BLaER1 (cell line): Measurements from ENCODE around the gene KLHL29.

ENCODE experiments used
- H3K27ac ChIP-seq: shearing (Covaris generic); formaldehyde crosslinking; 2 replicates; pipeline ENCODE4 v1.8.1; 2022
- H3K27me3 ChIP-seq: shearing (Covaris generic); formaldehyde crosslinking; 2 replicates; pipeline ENCODE4 v1.8.1; 2022
- H3K36me3 ChIP-seq: shearing (Covaris generic); formaldehyde crosslinking; 2 replicates; pipeline ENCODE4 v1.8.1; 2022
- H3K4me1 ChIP-seq: shearing (Covaris generic); formaldehyde crosslinking; 2 replicates; pipeline ENCODE4 v1.8.1; 2022
- H3K4me2 ChIP-seq: shearing (Covaris generic); formaldehyde crosslinking; 2 replicates; pipeline ENCODE4 v1.8.1; 2022
- H3K4me3 ChIP-seq: shearing (Covaris generic); formaldehyde crosslinking; 2 replicates; pipeline ENCODE4 v1.8.1; 2022
- H3K9ac ChIP-seq: shearing (Covaris generic); formaldehyde crosslinking; 2 replicates; pipeline ENCODE4 v1.8.1; 2022
- H3K9me3 ChIP-seq: shearing (Covaris generic); formaldehyde crosslinking; 2 replicates; pipeline ENCODE4 v1.8.1; 2022
- H4K20me1 ChIP-seq: shearing (Covaris generic); formaldehyde crosslinking; 2 replicates; pipeline ENCODE4 v1.8.1; 2022
- Cebpa-rat ChIP-seq: shearing (Covaris generic); IDR thresholded peaks from 2 replicates; pipeline ENCODE4 v1.8.1; 2022

Gene KLHL29

DNA sequence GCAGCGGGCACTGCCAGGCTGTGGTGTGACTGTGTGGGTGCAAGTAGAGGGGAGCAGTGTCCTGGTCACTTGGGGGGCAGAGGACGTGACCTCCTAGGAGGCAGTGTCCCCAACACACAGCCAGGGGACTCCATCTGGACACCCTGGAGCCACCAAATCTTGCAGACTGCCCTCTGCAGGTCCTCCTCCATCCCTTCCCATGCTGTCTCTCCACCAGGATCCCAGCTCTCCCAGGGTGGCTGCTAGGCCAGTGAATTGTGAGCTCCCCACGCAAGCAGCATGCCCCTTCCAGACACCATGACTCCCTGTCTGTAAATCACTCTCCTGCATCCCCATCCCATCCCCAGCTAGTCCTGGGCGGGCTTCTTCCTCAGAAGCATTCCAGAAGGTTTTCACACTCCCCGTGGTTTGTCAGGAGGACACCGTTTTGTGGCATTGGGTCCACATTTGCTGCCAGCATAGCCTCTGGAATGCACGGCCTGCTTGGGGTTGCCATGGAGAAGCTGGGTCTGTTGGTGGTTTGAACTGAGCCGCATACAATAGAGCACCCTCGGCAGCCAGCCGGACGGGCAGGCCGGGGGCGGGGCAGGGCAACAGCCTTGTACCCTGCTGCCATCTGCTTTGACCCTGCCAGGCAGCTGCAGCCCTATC, 210.7 kb downstream of the KLHL29 start:
- Histone ChIP-seq H3K4me3 (no peak overlapping the region), H3K4me1 (peaks cover 16% of the 10 kb centered on the region), H3K9me3 (no peaks in the 10 kb centered on the region), H3K36me3 (no peaks in the 10 kb centered on the region), H3K4me2 (no peak overlapping the region), H3K9ac (no peak overlapping the region), H3K27me3 (0 out of 2 replicates have a peak, but pooled peaks cover 4% of the 10 kb centered on the region), H4K20me1 (no peaks in the 10 kb centered on the region; the same call in 1 of the 2 replicates), H3K27ac (no peak overlapping the region)
- TF ChIP-seq Cebpa-rat, result no peak

DNA sequence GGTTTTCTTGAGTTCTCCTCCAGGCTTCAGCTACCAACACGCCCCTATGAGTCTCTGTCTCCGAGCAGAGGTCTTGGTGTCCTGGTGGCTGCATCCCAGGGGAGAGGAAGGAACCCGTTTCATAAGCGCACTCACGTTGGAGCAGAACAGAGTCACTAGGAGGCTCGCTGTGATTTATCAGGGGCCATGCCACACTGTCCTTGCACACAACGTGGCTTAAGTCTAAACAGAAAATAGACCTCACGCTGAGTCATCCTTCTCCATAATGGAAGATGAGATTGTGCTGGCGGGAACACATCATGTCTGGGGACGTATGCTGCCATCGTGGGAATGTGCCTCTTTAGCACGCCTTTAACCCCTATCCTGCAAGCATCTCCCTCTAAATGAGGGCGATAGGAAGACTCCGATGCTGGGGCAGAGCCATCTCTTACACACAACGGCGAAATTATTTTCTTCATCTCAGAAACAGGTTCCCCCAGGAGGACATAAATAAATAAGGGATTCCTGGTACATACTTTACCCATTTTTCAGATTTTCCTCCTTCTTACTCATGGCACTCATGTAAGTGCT, 211.4 kb downstream of the KLHL29 start:
- no peak overlapping the region for H3K9ac ChIP-seq
- H3K9me3 ChIP-seq, result no peaks in the 10 kb centered on the region
- peaks cover 9% of the 10 kb centered on the region for H3K4me1 ChIP-seq
- H3K36me3 ChIP-seq, result no peaks in the 10 kb centered on the region
- no peak overlapping the region for H3K4me2 ChIP-seq
- no peak overlapping the region for H3K27ac ChIP-seq
- H3K27me3 ChIP-seq, result 0 out of 2 replicates have a peak, but pooled peaks cover 4% of the 10 kb centered on the region
- no peak for TF ChIP-seq Cebpa-rat
- no peak overlapping the region for H3K4me3 ChIP-seq
- no peaks in the 10 kb centered on the region for H4K20me1 ChIP-seq

DNA sequence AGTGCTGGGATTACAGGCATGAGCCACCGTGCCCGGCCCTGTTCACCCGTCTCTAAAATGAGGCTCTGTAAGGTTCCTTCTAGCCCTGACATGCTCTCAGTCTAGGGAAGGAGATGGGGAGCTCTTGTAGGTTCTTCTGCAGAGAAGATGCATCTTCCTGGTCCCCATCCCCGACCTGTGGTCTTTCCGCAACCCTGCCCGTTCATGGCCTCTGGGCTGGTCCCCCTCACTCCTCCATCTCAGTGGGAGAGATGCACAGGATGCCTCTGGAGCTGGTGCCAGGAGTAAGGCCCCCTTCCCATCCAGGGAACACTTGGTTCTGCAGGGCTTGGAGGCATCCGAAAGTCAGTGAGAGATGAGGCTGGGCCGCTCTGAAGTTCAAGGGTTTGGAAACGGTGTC, 212.7 kb downstream of the KLHL29 start:
- no peaks in the 10 kb centered on the region for H3K9me3 ChIP-seq
- H3K4me3 ChIP-seq, result no peak overlapping the region
- H3K27me3 ChIP-seq, result 0 out of 2 replicates have a peak, but pooled peaks cover 4% of the 10 kb centered on the region
- no peaks in the 10 kb centered on the region for H3K4me1 ChIP-seq
- no peak overlapping the region for H3K9ac ChIP-seq
- H3K36me3 ChIP-seq, result no peaks in the 10 kb centered on the region
- H3K27ac ChIP-seq, result no peak overlapping the region
- TF ChIP-seq Cebpa-rat, result no peak
- H4K20me1 ChIP-seq, result no peaks in the 10 kb centered on the region
- no peak overlapping the region for H3K4me2 ChIP-seq

DNA sequence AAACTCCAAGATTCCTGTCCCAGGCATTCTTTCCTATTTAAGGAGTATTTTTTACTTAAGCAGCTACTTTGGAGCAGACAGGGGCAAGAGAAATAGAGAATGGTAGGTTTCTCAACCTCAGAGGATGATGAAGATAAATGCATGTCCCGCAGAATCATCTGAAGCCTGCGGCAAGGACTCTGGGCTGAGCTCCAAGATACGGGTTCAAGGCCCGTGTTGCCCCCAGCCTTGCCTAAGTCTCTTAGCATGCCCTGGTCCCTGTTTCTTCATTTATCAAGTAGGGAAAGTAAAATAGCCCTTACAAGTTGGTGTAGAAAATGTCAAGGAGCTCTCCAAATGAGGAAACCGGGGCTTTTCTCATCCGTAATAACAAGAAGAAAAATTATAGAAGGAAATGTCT, 214.0 kb downstream of the KLHL29 start:
- H3K4me3 ChIP-seq, result no peak overlapping the region
- no peaks in the 10 kb centered on the region for H3K36me3 ChIP-seq
- H3K27ac ChIP-seq, result no peak overlapping the region
- no peaks in the 10 kb centered on the region for H3K9me3 ChIP-seq
- H3K9ac ChIP-seq, result no peak overlapping the region
- H3K27me3 ChIP-seq, result 0 out of 2 replicates have a peak, but pooled peaks cover 4% of the 10 kb centered on the region
- TF ChIP-seq Cebpa-rat, result no peak
- H4K20me1 ChIP-seq, result no peaks in the 10 kb centered on the region; the same call in 1 of the 2 replicates
- no peak overlapping the region for H3K4me2 ChIP-seq
- H3K4me1 ChIP-seq, result no peaks in the 10 kb centered on the region

DNA sequence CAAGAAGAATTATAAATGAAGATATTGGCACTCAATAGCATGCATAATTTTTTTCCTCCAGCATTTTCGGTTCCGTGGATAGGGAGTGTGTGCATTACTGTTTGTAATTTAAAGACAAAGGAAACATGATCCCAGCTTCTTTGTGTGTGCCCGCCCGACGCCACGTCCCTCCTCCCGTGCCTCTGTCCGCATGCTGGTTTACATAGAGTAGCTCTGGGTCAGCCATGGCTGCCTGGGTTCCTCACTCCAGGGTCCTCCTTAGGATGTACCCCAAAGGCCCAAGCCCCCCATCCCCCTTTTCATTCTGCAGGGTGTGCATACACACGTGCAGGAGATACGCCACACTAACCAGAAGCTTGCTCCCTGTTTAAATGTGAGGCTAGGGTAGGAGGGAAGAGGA, 214.7 kb downstream of the KLHL29 start:
- Histone ChIP-seq H4K20me1 (peaks cover 5% of the 10 kb centered on the region; the same call in 1 of the 2 replicates), H3K27ac (no peak overlapping the region), H3K4me3 (no peak overlapping the region), H3K36me3 (no peaks in the 10 kb centered on the region), H3K4me1 (no peaks in the 10 kb centered on the region), H3K9me3 (no peaks in the 10 kb centered on the region), H3K27me3 (0 out of 2 replicates have a peak, but pooled peaks cover 4% of the 10 kb centered on the region), H3K4me2 (no peak overlapping the region), H3K9ac (no peak overlapping the region)
- TF ChIP-seq Cebpa-rat, result no peak

DNA sequence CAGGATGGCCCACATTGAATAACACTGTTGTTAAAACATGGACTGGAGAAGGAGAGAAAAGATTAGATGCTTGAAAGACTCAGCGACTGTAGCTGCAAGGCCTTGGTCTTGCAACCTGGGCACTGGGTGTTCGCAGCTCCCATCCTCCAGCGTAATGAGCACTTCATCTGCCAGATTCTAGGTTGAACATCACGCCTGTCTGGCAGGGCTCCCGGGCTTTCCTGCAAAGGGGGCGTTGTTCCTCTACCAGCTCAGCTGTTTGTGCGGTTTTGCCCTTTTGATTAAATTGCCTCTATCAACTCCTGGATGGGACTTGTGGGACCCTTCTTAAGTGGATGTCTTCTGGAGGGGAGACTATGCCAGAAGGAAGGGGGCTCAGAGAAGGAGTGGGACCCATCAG, 215.4 kb downstream of the KLHL29 start:
- no peaks in the 10 kb centered on the region for H3K36me3 ChIP-seq
- no peak for TF ChIP-seq Cebpa-rat
- no peaks in the 10 kb centered on the region for H3K4me1 ChIP-seq
- no peak overlapping the region for H3K4me3 ChIP-seq
- H3K27me3 ChIP-seq, result 0 out of 2 replicates have a peak, but pooled peaks cover 4% of the 10 kb centered on the region
- no peak overlapping the region for H3K9ac ChIP-seq
- peaks cover 5% of the 10 kb centered on the region; the same call in 1 of the 2 replicates for H4K20me1 ChIP-seq
- no peak overlapping the region for H3K27ac ChIP-seq
- H3K4me2 ChIP-seq, result no peak overlapping the region
- H3K9me3 ChIP-seq, result no peaks in the 10 kb centered on the region

DNA sequence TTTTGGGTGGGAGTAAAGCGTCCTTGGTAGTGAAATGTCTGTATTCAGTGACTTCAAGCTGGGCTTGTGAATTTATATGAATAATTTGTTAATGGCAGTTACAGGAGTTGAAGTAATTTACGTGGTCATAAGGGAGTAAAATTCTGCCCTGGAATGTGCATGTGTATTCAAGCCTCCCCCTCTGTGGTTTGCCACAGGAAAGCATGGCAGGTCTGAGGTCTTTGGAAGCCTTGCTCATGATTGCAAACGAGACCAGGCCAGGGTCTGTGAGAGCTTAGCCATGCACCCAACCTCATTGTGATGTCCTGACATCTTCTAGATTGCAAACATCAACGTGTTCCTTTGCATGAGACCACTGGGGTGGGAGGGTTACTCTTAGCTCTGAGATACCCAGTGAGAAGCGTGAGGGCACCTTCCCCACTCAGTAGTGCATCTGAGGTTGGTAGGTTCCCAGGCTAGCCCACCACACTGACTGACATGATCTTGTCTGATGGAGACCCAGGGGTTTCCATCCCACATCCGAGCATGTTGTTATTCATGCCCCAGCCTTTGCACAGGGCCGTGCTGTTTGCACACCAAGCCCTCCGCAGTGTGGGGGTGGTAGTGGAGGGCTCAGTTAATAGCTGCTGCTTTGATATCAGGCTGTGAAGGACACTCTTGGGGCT, 216.5 kb downstream of the KLHL29 start:
- no peak overlapping the region for H3K27ac ChIP-seq
- H3K4me3 ChIP-seq, result no peak overlapping the region
- no peak for TF ChIP-seq Cebpa-rat
- no peak overlapping the region for H3K9ac ChIP-seq
- no peaks in the 10 kb centered on the region for H3K4me1 ChIP-seq
- H4K20me1 ChIP-seq, result peaks cover 5% of the 10 kb centered on the region; the same call in 1 of the 2 replicates
- H3K27me3 ChIP-seq, result 0 out of 2 replicates have a peak, but pooled peaks cover 3% of the 10 kb centered on the region
- H3K9me3 ChIP-seq, result peaks cover 3% of the 10 kb centered on the region; the same call in 1 of the 2 replicates
- H3K36me3 ChIP-seq, result no peaks in the 10 kb centered on the region
- no peak overlapping the region for H3K4me2 ChIP-seq

DNA sequence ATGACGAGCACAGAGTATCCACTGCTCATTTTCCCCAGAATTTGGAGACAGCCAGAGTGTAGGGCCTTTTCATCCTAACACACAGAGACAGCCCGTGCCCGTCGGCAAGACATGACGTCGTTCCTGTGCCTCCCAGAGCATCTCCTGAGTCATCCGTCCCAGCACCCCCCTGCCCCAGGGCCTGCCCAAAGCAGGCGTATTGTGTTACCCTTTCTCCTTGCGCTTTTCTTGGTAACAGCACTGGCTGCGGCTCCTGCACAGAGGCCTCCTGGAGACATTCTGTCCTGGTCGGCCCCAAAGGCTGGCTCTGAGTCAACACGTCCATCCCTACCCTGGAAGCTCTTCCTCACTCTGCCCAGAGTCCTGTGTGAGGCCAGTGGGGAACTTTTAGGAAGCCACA, 217.1 kb downstream of the KLHL29 start:
- peaks cover 10% of the 10 kb centered on the region for H3K9me3 ChIP-seq
- TF ChIP-seq Cebpa-rat, result no peak
- peaks cover 5% of the 10 kb centered on the region; the same call in 1 of the 2 replicates for H4K20me1 ChIP-seq
- H3K36me3 ChIP-seq, result no peaks in the 10 kb centered on the region
- no peak overlapping the region for H3K4me2 ChIP-seq
- H3K4me3 ChIP-seq, result no peak overlapping the region
- 0 out of 2 replicates have a peak, but pooled peaks cover 3% of the 10 kb centered on the region for H3K27me3 ChIP-seq
- no peak overlapping the region for H3K27ac ChIP-seq
- H3K4me1 ChIP-seq, result no peaks in the 10 kb centered on the region
- no peak overlapping the region for H3K9ac ChIP-seq

DNA sequence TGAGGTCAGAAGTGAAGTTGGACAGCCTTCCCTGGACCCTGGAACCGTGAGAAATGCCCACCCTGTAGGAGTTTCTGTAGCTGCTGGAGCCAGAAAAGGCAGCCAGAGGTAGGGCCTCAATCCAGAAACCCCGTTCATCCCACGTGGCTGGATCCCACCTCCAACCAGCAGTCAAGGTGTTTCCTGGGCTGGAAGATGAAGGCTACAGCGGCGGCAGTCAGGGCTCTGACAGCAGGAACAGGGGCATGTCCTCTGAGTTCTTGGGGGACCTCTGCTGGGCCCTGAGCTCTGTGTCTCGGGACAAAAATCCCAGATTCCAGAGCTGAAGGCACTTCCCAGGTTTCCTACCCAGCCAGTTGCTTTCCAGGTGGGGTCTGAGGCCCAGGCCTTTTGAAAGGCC, 218.2 kb downstream of the KLHL29 start:
- TF ChIP-seq Cebpa-rat, result no peak
- no peak overlapping the region for H3K4me2 ChIP-seq
- H3K9ac ChIP-seq, result no peak overlapping the region
- H3K27me3 ChIP-seq, result 0 out of 2 replicates have a peak, but pooled peaks cover 3% of the 10 kb centered on the region
- H3K27ac ChIP-seq, result no peak overlapping the region
- no peaks in the 10 kb centered on the region for H3K4me1 ChIP-seq
- no peak overlapping the region for H3K4me3 ChIP-seq
- H3K9me3 ChIP-seq, result peaks cover 13% of the 10 kb centered on the region
- H4K20me1 ChIP-seq, result peaks cover 5% of the 10 kb centered on the region; the same call in 1 of the 2 replicates
- no peaks in the 10 kb centered on the region for H3K36me3 ChIP-seq

DNA sequence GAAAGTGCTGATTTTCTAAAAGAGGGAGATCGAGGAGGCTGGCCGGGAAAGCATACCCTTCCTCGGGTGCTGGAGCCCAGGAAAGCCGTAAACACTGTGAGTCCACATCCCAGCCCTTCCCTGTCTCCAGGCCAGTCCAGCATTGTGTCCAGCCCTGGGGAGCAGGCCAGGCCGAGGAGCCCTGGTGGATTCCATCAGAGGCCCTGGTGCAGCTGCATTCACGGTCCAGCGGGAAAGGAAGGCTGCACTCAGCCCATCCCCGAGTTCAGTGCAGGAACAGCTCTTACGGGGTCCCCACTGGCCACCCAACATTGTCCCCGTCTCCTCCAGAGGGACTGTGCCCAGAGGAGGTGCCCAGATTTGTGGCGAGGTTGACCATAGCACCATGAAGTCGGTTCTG, 218.6 kb downstream of the KLHL29 start:
- H3K36me3 ChIP-seq, result no peaks in the 10 kb centered on the region
- peaks cover 5% of the 10 kb centered on the region; the same call in 1 of the 2 replicates for H4K20me1 ChIP-seq
- no peak overlapping the region for H3K27ac ChIP-seq
- no peak for TF ChIP-seq Cebpa-rat
- H3K4me1 ChIP-seq, result no peaks in the 10 kb centered on the region
- peaks cover 13% of the 10 kb centered on the region for H3K9me3 ChIP-seq
- 0 out of 2 replicates have a peak, but pooled peaks cover 3% of the 10 kb centered on the region for H3K27me3 ChIP-seq
- no peak overlapping the region for H3K4me2 ChIP-seq
- no peak overlapping the region for H3K4me3 ChIP-seq
- no peak overlapping the region for H3K9ac ChIP-seq
